Measurements from ENCODE around the gene AANAT.

Gene AANAT

GRCh38 chr17:76467366-76467765, at the start of gene AANAT:
AANAT (plus strand) TSS chr17:76467603; CDS start chr17:76468747, 1,144 bp downstream.
- TF ChIP-seq CREB1 (IDR thresholded peaks at IDR 0.05; ENCODE audit: low read depth): no peak
- no peak for TF ChIP-seq YY1 (IDR thresholded peaks at IDR 0.05; ENCODE audit: low read depth)
- TF ChIP-seq ZBTB7A (IDR thresholded peaks at IDR 0.05; ENCODE audit: low read depth): no peak
- no peak for TF ChIP-seq FOXM1 (IDR thresholded peaks at IDR 0.05; ENCODE audit: borderline replicate concordance, low read depth)
- no peak for TF ChIP-seq TEAD4 (IDR thresholded peaks at IDR 0.05)
- TF ChIP-seq CEBPB (IDR thresholded peaks at IDR 0.05): no peak
- no peak for TF ChIP-seq NFIC (IDR thresholded peaks at IDR 0.05)
- TF ChIP-seq EGR1 (IDR thresholded peaks at IDR 0.05): no peak
- TF ChIP-seq TCF12 (IDR thresholded peaks at IDR 0.05; ENCODE audit: low read depth): no peak
- no peak for TF ChIP-seq TAF1 (IDR thresholded peaks at IDR 0.05; ENCODE audit: low read depth)
- TF ChIP-seq REST (IDR thresholded peaks at IDR 0.05; ENCODE audit: low read depth): no peak

- TF ChIP-seq MAX (IDR thresholded peaks at IDR 0.05): no peak
- no peak for TF ChIP-seq TEAD4 (IDR thresholded peaks at IDR 0.05)
- no peak for TF ChIP-seq EGR1 (IDR thresholded peaks at IDR 0.05)
- TF ChIP-seq YY1 (IDR thresholded peaks at IDR 0.05; ENCODE audit: low read depth): no peak
- TF ChIP-seq CREB1 (IDR thresholded peaks at IDR 0.05; ENCODE audit: low read depth): no peak
- TF ChIP-seq TCF12 (IDR thresholded peaks at IDR 0.05; ENCODE audit: low read depth): no peak
- TF ChIP-seq CEBPB (IDR thresholded peaks at IDR 0.05): no peak
- no peak for TF ChIP-seq REST (IDR thresholded peaks at IDR 0.05; ENCODE audit: low read depth)
- TF ChIP-seq RAD21 (IDR thresholded peaks at IDR 0.05; ENCODE audit: low read depth): no peak
- TF ChIP-seq TAF1 (IDR thresholded peaks at IDR 0.05; ENCODE audit: low read depth): no peak
- no peak for TF ChIP-seq USF1 (IDR thresholded peaks at IDR 0.05)
- TF ChIP-seq NFIC (IDR thresholded peaks at IDR 0.05): no peak
- no peak for TF ChIP-seq EP300 (IDR thresholded peaks at IDR 0.05; ENCODE audit: borderline replicate concordance)
- no peak for TF ChIP-seq FOXM1 (IDR thresholded peaks at IDR 0.05; ENCODE audit: borderline replicate concordance, low read depth)
- no peak for TF ChIP-seq ZBTB7A (IDR thresholded peaks at IDR 0.05; ENCODE audit: low read depth)
These were observed 47.7 kb upstream of the AANAT start for GRCh38 chr17:76419576-76420260.

- TF ChIP-seq TCF12 (IDR thresholded peaks at IDR 0.05; ENCODE audit: low read depth) (no peak), YY1 (IDR thresholded peaks at IDR 0.05; ENCODE audit: low read depth) (no peak), USF1 (IDR thresholded peaks at IDR 0.05) (no peak), FOXM1 (IDR thresholded peaks at IDR 0.05; ENCODE audit: borderline replicate concordance, low read depth) (no peak)
These were observed 46.9 kb upstream of the AANAT start for GRCh38 chr17:76420356-76421043.

GRCh38 chr17:76421044-76421407, 46.4 kb upstream of the AANAT start:
- no peak for TF ChIP-seq MAX (IDR thresholded peaks at IDR 0.05)
- no peak for TF ChIP-seq NFIC (IDR thresholded peaks at IDR 0.05)
- no peak for TF ChIP-seq TEAD4 (IDR thresholded peaks at IDR 0.05)
- TF ChIP-seq CEBPB (IDR thresholded peaks at IDR 0.05): no peak
- TF ChIP-seq REST (IDR thresholded peaks at IDR 0.05; ENCODE audit: low read depth): no peak

Measured in Ishikawa (cell line).